IPS DF 4.7 (cell line): Measurements from ENCODE around the gene PASD1.
"Not testable (repeated sequence)": the region's sequence is repeated elsewhere in the genome, so short reads cannot be mapped to it uniquely, and the experiment has no call there.

Experiments used
- DNase-seq: peaks from one replicate; pipeline ENCODE4 v3.0.0-alpha.2; 2013; ENCODE audit warnings: low spot score; ENCODE audit errors: extremely low read depth

The PASD1 gene

DNA sequence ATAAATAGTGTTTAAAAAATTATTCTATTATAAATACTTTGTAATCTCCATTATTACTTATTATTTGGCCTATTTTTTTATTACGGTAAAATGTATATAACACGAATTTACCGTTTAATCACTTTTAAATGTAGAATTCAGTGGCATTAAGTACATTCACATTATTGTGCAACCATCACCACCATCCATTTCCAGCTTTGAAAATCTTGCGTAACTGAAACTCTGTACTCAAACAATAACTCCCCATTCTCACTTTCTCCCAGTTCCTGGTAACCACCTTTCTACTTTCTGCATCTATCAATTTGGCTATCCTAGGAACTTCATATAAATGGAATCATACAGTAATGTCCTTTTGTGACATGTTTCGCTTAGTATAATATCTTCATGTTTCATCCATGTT, 45.7 kb downstream of the PASD1 start:
- DNase-seq = no peak

- no peak for DNase-seq
These were observed 57.9 kb downstream of the PASD1 start for GRCh38 chrX:151621422-151621821.

DNA sequence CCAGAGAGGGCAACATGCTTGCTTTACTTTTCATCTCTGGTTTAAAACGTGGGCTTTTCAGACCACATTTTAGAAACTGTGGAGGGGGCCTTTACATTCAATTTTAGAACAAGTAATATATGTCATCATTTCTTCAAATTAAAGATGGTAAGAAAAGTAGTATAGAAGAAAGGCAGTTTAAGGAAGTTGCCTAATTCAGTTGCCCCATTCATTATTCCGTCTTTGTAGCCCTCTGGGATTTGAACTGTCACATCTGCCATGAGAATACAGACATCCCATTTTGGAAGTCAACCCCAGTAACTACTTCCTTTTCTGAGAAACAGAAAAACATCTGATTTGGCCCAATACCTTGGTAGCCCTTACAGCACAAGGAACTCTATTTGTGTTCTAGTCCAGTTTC, 61.2 kb downstream of the PASD1 start:
- DNase-seq = no peak

GRCh38 chrX:151631822-151632221, 68.3 kb downstream of the PASD1 start:
- DNase-seq = no peak

GRCh38 chrX:151633157-151633556, 69.7 kb downstream of the PASD1 start:
- no peak for DNase-seq

- DNase-seq = no peak
These were observed 71.5 kb downstream of the PASD1 start for GRCh38 chrX:151634937-151635336.

DNA sequence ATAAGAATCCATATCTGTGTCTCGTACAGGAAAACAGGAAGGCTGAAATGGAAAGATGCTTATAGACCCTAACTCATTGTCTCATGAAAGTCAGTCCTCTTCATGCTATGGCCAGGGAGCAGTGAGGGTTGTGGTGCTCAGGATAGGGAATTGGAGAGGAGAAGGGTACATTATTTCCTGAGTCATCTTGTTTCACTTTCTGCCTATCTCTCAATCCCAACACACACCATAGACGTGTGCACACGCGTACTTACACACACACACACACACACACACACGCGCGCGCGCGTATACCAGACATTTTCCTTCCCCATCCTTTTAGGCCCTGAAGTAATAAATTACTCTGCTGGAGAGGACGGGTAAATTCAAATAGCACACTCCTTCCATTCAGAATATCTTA, 78.1 kb downstream of the PASD1 start:
- no peak for DNase-seq

GRCh38 chrX:151675121-151675746, 111.8 kb downstream of the PASD1 start:
- DNase-seq = no peak

GRCh38 chrX:151676196-151676595, 112.7 kb downstream of the PASD1 start:
- no peak for DNase-seq

GRCh38 chrX:151679798-151680402, 116.4 kb downstream of the PASD1 start:
- no peak for DNase-seq

GRCh38 chrX:151680805-151681204, 117.3 kb downstream of the PASD1 start:
- no peak for DNase-seq

- no peak for DNase-seq
These were observed 124.2 kb downstream of the PASD1 start for GRCh38 chrX:151687635-151688034.

GRCh38 chrX:151688695-151689094, 125.2 kb downstream of the PASD1 start:
- no peak for DNase-seq

GRCh38 chrX:151692825-151693224, 129.3 kb downstream of the PASD1 start:
- DNase-seq = no peak

GRCh38 chrX:151694121-151694520, 130.6 kb downstream of the PASD1 start:
- no peak for DNase-seq

DNA sequence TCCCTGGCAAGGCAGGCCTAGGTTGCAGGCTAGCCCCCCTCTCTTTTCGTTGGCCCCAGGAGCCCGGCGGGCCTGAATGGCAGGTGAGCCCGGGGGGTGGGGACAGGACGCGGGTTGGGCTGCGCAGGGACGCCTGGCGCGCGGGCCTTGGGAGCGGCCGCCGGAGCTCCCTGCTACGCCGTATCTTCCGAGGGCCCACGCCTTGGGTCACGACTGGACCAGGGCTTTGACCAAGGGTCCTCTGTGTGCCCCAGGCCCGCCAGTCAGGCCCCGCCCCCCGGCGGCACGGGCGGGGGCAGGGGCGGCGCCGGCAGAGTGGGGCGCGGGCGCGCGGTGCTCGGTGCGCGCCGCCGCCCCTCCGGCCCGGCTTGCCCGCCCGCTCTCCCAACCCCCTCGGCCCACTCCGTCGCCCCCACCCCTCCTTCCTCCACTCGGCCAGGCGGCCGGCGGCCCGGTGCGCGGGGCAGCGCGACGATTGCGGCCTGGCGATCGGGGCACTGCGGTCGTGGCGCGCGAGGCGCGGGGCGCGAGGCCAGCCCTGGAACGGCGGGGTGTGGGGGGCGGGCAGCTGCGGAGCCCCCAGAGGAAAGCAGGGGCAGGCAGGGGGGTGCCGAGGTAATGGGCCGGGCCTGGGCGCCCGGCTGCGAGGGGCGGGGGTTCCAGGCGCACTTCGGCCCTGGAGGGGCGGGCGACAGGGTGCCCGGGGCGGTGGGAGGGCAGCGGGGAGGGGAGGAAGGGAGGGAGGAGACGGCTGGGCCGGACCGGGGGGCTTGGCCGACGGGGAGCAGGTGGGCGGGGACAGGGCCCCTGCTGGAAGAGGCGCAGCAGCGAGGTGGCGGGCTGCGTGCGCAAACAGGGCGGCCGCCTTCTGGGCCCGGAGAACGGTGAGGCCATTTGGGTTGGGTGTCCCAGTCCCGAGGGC, 131.4 kb downstream of the PASD1 start, which contains the start of gene PRRG3:
Gene PRRG3, plus strand, starts transcription at position 798 of the 922 bp plus-strand sequence. CDS start 3,357 bp downstream, outside the sequence.
- DNase-seq = no peak

GRCh38 chrX:151695583-151696340, 132.3 kb downstream of the PASD1 start:
- no peak for DNase-seq

- DNase-seq = not testable (repeated sequence)
These were observed 133.6 kb downstream of the PASD1 start for GRCh38 chrX:151697082-151697481.

DNA sequence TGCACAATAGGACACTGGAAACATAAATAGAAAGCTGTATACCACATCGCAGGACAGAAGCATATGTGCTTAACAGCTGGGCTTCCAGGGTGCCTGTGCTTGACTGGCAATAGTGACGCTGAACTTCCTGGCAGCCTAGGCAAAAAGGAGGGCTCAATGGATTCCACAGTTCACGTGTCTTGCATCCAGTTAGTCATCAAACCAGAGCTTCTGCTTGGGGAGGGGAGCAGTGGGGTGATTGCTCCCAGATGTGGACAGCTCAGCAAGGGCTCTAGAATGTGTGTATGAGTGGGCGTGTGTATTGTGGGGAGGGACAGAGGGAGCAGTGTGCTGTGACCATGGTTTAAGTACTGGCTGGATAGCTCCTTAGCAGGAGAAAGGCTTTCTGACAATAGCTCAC, 134.0 kb downstream of the PASD1 start:
- no peak for DNase-seq

- no peak for DNase-seq
These were observed 135.0 kb downstream of the PASD1 start for GRCh38 chrX:151698485-151698884.

DNA sequence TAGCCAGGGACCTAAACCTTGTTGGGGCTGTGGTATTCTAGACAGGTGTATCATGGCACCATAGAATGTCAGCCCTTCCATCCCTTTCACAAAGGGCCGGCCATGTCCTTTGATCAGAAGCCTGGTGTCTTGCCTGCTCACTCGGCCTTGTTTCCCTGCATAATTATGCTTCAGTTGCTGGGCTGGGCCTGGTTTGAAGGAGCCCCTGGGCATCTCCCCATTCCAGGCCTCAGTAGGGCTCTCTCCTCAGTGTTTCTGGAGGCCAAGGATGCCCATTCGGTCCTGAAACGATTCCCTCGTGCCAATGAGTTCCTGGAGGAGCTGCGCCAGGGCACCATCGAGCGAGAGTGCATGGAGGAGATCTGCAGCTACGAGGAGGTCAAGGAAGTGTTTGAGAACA, 136.3 kb downstream of the PASD1 start:
- DNase-seq = no peak
